Measurements from ENCODE around the gene GARNL3.

The GARNL3 gene

DNA sequence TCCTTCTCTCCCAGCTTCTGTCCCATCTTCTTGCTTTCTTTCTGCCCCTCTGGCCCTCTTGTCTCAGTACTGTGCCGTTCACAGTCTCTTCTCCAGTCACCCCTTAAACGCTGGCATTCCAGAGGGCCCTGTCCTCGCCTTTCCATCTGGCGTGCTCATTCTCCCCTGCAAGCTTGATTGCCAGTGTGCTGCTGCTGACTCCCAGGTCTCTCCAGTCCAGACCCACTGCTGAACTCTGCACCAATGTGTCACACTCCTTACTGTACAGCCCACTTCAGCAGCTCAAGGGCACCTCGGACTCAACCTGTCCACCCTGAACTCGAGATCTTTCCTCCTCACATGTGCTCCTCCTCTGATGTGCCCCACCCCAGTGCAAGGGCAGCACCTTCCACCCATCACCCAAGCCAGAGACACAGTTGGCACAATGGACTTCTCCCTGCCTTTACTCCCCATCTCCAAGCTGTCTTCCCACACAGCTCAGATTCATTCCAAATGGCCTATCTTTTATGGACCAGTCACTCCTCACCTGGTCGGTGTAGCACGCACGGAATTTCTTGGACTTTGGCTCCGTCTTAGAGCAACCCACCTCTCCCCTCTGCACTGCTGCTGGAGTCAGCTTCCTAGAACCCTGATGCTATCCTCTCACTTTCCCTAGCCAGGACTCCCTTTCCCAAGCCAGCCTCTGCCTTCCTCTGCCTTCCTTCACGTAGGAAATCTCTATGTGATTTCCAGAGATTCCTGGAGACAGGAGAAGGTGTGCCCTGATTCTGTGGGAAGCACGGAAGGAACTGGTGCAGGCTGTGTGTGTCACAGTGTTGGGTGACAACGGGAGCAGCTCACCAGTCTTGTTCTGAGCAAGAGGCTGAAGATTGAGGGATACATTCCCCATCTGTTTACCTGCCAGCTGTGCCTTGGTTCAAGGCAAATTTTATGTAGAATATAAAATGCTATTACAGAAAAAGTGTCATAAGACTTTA lies 106.4 kb downstream of the GARNL3 start:
- DNase-seq (ENCODE audit: extremely low spot score, insufficient read length, low read depth) (no peak), FAIRE-seq (no peak)

GRCh38 chr9:127380479-127380878 lies 115.9 kb downstream of the GARNL3 start:
- no peak for DNase-seq (ENCODE audit: extremely low spot score, insufficient read length, low read depth)
- FAIRE-seq, result no peak

GRCh38 chr9:127382541-127382940 lies 118.0 kb downstream of the GARNL3 start:
- DNase-seq (ENCODE audit: extremely low spot score, insufficient read length, low read depth) (no peak), FAIRE-seq (no peak)

DNA sequence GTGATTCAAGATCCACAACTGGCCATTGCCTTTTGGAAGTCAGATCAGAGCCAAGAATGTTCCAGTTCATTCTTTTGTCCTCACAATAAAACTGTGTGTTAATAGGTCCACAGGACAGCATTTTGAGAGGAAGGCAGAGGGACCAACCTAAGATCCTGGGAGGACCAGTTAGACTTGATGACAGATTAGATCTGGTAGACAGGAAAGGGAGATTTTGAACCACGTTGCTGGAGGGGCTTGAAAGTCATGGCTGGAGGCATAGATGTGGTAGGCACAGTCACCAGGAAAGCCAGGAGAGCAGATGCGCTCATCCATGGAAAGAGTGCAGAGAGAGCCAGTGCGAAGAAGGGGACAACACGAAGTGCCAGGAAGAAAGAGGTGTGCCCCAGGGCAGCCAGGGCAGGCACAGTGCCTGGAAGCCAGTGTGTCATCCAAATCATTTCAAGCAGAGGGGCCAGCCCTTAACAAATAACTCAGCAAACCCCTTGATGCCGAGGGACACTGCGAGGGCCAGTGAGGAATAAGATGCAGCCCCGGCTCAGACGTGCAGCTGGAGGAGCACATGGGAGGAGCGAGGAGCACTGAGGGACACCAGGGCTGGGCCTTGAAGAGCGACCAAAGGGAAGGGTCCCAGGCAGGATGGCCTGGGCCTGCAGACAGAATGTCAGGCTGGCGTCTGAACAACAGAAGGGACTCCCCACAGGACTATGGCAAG lies 119.6 kb downstream of the GARNL3 start:
- no peak for FAIRE-seq
- DNase-seq (ENCODE audit: extremely low spot score, insufficient read length, low read depth), result no peak

- DNase-seq (ENCODE audit: extremely low spot score, insufficient read length, low read depth) (no peak), FAIRE-seq (no peak)
Observed at GRCh38 chr9:127384901-127385300, 120.3 kb downstream of the GARNL3 start.

GRCh38 chr9:127386249-127386648 lies 121.7 kb downstream of the GARNL3 start:
- DNase-seq (ENCODE audit: extremely low spot score, insufficient read length, low read depth) (no peak), FAIRE-seq (no peak)

- FAIRE-seq (no peak), DNase-seq (ENCODE audit: extremely low spot score, insufficient read length, low read depth) (no peak)
Observed at GRCh38 chr9:127386981-127387380, 122.4 kb downstream of the GARNL3 start.

- peak; percentile 22 for DNase-seq (ENCODE audit: extremely low spot score, insufficient read length, low read depth)
- peak; percentile 63 for FAIRE-seq
Observed at GRCh38 chr9:127388037-127388855, 123.7 kb downstream of the GARNL3 start.

DNA sequence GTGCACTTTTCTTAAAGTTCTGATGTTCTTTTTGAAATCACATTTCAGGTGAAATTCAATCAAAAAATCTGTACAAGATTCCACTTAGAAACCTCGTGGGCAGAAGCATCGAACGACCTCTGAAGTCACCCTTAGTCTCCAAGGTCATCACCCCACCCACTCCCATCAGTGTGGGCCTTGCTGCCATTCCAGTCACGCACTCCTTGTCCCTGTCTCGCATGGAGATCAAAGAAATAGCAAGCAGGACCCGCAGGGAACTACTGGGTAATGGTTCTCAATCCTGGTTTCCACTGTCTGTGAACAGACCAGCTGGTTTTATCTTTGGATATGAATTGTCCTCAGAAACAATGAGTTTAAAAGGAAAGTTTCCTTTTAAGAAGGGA lies 124.3 kb downstream of the GARNL3 start:
- FAIRE-seq (no peak), DNase-seq (ENCODE audit: extremely low spot score, insufficient read length, low read depth) (no peak)

- DNase-seq (ENCODE audit: extremely low spot score, insufficient read length, low read depth) (no peak), FAIRE-seq (no peak)
Observed at GRCh38 chr9:127389381-127390247, 125.0 kb downstream of the GARNL3 start.

- DNase-seq (ENCODE audit: extremely low spot score, insufficient read length, low read depth), result no peak
- FAIRE-seq, result no peak
Observed at GRCh38 chr9:127390248-127390545, 125.6 kb downstream of the GARNL3 start.

DNA sequence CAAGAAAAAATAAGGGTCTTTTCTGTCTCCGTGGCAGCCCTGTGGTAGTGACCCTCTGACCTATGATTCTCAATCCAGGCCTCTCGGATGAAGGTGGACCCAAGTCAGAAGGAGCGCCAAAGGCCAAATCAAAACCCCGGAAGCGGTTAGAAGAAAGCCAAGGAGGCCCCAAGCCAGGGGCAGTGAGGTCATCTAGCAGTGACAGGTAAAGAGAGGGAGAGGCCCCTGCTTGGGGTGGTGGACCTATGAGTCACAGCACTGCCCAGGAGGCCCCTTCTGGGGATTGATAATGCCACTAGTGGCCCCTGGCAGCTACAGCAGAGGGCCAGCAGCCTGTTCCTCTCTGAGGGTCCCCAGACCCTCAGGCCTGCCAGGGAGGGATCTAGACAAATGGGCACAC lies 126.0 kb downstream of the GARNL3 start:
- no peak for FAIRE-seq
- DNase-seq (ENCODE audit: extremely low spot score, insufficient read length, low read depth), result no peak

DNA sequence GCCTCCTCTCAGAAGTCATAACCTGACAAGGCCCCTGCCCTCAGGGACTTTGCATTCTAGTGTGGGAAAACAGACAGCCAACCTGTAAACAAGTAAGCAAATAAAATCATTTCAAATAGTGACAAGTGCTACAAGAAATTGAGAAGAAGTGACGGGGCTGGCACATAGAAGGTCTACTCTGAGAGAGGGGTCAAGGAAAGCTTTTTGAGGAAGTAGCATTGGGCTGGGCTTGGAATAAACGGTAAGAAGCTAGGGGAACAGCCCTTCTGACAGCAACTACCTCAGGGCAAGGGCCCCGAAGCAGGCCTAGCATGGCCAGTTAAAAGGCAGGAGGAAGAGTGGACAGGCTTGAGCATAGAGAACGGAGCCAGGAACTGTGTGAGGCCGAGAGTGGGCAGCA lies 127.6 kb downstream of the GARNL3 start:
- FAIRE-seq (no peak), DNase-seq (ENCODE audit: extremely low spot score, insufficient read length, low read depth) (no peak)

DNA sequence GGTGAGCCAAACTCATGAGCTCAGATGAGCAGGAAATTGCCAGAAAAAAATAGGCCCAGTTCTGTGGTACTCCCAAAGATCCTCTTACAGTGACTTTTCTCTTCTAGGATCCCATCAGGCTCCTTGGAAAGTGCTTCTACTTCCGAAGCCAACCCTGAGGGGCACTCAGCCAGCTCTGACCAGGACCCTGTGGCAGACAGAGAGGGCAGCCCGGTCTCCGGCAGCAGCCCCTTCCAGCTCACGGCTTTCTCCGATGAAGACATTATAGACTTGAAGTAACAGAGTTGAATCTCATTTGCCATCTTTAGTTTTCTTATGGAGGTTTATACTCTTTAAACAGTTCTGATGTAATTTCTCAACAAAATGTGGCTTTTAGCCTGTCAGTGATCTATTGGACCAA lies 128.4 kb downstream of the GARNL3 start:
- no peak for FAIRE-seq

DNA sequence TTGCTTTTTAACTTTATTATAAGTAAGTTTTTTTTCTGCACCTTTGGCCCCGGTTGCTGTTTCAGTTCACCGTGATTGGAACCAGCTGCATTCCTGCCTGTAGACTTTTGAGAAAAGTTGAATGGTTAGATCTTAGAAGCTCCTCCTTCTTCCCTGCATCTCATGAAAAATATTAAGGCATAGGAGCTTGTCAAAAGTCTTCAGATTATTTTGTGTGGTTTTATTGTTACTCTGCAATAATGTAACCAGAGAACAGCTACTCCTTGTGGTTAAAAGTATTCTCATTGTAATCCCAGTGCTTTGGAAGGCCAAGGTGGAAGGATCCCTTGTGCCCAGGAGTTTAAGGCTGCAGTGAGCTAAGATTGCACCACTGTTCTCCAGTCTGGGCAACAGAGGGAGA lies 129.1 kb downstream of the GARNL3 start:
- FAIRE-seq, result no peak

More for the DNA sequence above, 128.4 kb downstream of the GARNL3 start:
- no peak for DNase-seq (ENCODE audit: extremely low spot score, insufficient read length, low read depth)

GRCh38 chr9:127395497-127396252 lies 131.1 kb downstream of the GARNL3 start:
- DNase-seq (ENCODE audit: extremely low spot score, insufficient read length, low read depth), result no peak

More for the DNA sequence above, 129.1 kb downstream of the GARNL3 start:
- DNase-seq (ENCODE audit: extremely low spot score, insufficient read length, low read depth), result no peak

GRCh38 chr9:127396253-127396807 lies 131.8 kb downstream of the GARNL3 start:
- no peak for FAIRE-seq
- DNase-seq (ENCODE audit: extremely low spot score, insufficient read length, low read depth), result no peak

More at GRCh38 chr9:127395497-127396252, 131.1 kb downstream of the GARNL3 start:
- FAIRE-seq, result peak; percentile 5

- peak; percentile 84 for DNase-seq (ENCODE audit: extremely low spot score, insufficient read length, low read depth)
- FAIRE-seq, result peak; percentile 100
Observed at GRCh38 chr9:127396808-127397645, 132.5 kb downstream of the GARNL3 start, which contains the start of gene SLC2A8. SLC2A8 (plus strand) TSS chr9:127397169; CDS start chr9:127397231, 62 bp downstream.

Measured in GM18507 (cell line).